ENCODE data around the gene CAPN3. TPM values are rescaled to one million over a fixed set of nuclear protein-coding genes. Genes with fewer than 3 reads are reported as not detected.

Gene CAPN3
- total RNA-seq, 4 donors from 2014 or later = 96.8 to 263 (median 163) TPM

DNA sequence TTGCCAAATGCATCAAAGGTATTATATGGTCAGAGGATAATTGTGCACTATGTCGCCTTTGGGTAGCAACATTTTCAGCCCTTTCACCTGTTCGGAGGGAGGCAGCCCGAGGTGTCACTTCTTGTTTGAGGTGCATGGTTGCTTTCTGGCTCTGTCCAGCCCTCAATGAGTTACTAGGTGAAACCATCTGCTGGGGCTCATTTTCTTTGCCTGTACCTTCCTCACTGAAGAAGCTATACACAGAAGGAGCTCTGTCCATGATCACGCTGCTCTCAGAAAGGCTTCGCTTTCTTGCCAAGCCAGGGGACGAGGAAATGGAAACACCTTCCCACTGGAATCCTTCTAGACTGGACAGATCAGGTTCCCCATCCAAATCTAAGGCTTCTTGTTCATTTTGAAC is 89.0 kb downstream of the CAPN3 start:
- Histone ChIP-seq H3K27me3 (no peaks in the 10 kb centered on the region), H3K4me3 (no peak overlapping the region), H3K9me3 (no peaks in the 10 kb centered on the region), H3K36me3 (peaks cover 0 to 36% of the 10 kb centered on the region in 2 donors), H3K27ac (peak overlapping the region; percentile 82 to 92 (median 88)), H3K4me1 (peaks cover 59 to 63% of the 10 kb centered on the region in 2 donors)
- intact Hi-C loops (cut with DNase I; ENCODE audit: low total_unique reads) (no loop called here), in situ Hi-C loops (cut with MboI; ENCODE audit: low sequenced_read_pairs in 4 of 4) (no loop called here)
- ATAC-seq (no peak), DNase-seq (no peak)
- no peak for TF ChIP-seq POLR2A (IDR thresholded peaks at IDR 0.05)
- TF ChIP-seq, protein P1, sequence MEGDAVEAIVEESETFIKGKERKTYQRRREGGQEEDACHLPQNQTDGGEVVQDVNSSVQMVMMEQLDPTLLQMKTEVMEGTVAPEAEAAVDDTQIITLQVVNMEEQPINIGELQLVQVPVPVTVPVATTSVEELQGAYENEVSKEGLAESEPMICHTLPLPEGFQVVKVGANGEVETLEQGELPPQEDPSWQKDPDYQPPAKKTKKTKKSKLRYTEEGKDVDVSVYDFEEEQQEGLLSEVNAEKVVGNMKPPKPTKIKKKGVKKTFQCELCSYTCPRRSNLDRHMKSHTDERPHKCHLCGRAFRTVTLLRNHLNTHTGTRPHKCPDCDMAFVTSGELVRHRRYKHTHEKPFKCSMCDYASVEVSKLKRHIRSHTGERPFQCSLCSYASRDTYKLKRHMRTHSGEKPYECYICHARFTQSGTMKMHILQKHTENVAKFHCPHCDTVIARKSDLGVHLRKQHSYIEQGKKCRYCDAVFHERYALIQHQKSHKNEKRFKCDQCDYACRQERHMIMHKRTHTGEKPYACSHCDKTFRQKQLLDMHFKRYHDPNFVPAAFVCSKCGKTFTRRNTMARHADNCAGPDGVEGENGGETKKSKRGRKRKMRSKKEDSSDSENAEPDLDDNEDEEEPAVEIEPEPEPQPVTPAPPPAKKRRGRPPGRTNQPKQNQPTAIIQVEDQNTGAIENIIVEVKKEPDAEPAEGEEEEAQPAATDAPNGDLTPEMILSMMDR (IDR thresholded peaks at IDR 0.05 in 4 of 5, conservative IDR thresholded peaks at IDR 0.05 in 1 of 5) = no peak

DNA sequence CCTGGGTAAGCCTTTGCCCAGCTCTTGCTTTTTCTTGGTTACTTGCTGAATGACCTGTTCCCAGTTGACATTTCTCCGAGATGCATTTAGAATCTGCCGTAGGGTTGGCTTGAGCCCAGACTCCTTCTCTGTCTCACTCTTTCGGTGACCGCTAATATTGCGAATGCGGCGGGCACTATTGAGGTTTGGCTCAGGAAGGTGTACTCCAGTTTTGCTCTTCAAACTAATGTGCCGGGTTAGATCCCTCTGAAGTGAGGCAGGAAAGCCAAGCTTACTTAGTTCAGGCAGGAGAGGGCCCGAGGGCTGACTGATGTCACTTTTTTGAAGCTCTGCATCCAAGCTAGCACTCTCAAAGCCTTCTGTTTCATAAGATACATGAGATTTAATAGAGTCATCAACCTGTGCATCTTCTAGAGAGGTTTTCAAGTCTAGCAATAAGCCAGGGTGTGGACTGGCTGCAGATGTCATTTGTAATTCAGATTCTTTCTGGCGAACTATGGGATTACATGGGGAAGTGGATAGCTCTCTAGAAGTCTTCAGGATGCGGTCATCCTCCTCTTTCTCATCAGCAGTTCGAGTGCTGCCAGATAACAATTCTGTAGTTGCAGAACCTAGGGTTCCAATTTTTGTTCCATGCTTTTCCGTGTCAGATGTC is 90.6 kb downstream of the CAPN3 start:
- in situ Hi-C loops (cut with MboI; ENCODE audit: low sequenced_read_pairs in 4 of 4) = no loop called here
- peaks cover 65 to 78% of the 10 kb centered on the region in 2 donors for H3K4me1 ChIP-seq
- ATAC-seq (peak; percentile 32 to 54), DNase-seq (peak; percentile 22 to 60)
- TF ChIP-seq, protein P1 (IDR thresholded peaks at IDR 0.05 in 4 of 5, conservative IDR thresholded peaks at IDR 0.05 in 1 of 5) = no peak
- TF ChIP-seq POLR2A (IDR thresholded peaks at IDR 0.05) = no peak
- intact Hi-C loops (cut with DNase I; ENCODE audit: low total_unique reads) = loop anchor here (5.0 kb wide), 1 partner anchor 83 kb away; no protein-coding TSS in a partner anchor
- H3K36me3 ChIP-seq = peaks cover 0 to 23% of the 10 kb centered on the region in 2 donors
- H3K4me3 ChIP-seq = peak overlapping the region; percentile 4 to 32 (median 24)
- peak overlapping the region; percentile 82 to 92 (median 88) for H3K27ac ChIP-seq
- no peaks in the 10 kb centered on the region for H3K27me3 ChIP-seq
- no peaks in the 10 kb centered on the region for H3K9me3 ChIP-seq

DNA sequence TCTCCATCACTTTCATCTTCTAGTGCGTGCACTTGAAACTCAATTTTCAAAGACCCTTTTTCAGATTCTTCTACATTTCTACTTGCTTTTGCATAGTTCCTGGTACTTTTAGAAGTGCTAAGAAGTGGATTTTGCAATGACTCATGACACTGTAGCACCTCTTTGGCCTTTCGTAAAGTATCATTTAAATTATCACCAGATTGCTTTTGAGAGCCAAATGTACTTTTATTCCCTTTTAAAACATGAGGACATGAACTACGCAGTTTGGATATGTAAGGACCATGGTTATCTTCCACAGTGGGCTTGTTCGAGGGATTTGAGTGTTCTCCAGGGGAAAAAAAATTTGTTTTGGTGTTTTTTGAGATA is 91.1 kb downstream of the CAPN3 start:
- H3K9me3 ChIP-seq = no peaks in the 10 kb centered on the region
- H3K36me3 ChIP-seq = peaks cover 0 to 20% of the 10 kb centered on the region in 2 donors
- H3K4me1 ChIP-seq = peaks cover 70 to 82% of the 10 kb centered on the region in 2 donors
- DNase-seq (no peak), ATAC-seq (no peak)
- H3K4me3 ChIP-seq = no peak overlapping the region
- no peaks in the 10 kb centered on the region for H3K27me3 ChIP-seq
- in situ Hi-C loops (cut with MboI; ENCODE audit: low sequenced_read_pairs in 4 of 4) (no loop called here), intact Hi-C loops (cut with DNase I; ENCODE audit: low total_unique reads) (loop anchor here (5.0 kb wide), 1 partner anchor 83 kb away; no protein-coding TSS in a partner anchor)
- TF ChIP-seq, protein P1 (IDR thresholded peaks at IDR 0.05 in 4 of 5, conservative IDR thresholded peaks at IDR 0.05 in 1 of 5) = no peak
- TF ChIP-seq POLR2A (IDR thresholded peaks at IDR 0.05) = no peak
- peak overlapping the region; percentile 82 to 92 (median 88) for H3K27ac ChIP-seq

DNA sequence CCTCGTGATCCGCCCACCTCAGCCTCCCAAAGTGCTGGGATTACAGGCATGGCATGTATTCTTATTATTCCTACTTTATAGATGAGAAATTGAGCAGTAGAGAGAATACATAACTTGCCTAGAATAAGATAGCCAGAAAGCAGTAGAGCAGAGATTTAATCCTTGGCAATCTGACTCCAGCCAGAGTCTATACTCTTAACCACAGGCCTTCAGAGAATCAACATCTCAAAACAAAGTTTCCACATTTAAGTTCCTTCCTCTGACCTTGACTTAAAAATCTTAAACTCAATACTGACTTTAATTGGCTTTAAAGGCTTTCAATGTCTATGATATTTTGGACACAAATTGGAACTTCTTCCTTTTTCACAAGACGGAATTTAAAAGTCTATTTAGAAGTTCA is 94.5 kb downstream of the CAPN3 start:
- Histone ChIP-seq H3K9me3 (no peaks in the 10 kb centered on the region), H3K4me3 (no peak overlapping the region), H3K27ac (peak overlapping the region; percentile 82 to 92 (median 88)), H3K27me3 (no peaks in the 10 kb centered on the region), H3K36me3 (peaks cover 0 to 6% of the 10 kb centered on the region in 2 donors), H3K4me1 (peaks cover 70 to 78% of the 10 kb centered on the region in 2 donors)
- in situ Hi-C loops (cut with MboI; ENCODE audit: low sequenced_read_pairs in 4 of 4) (no loop called here), intact Hi-C loops (cut with DNase I; ENCODE audit: low total_unique reads) (loop anchor here (5.0 kb wide), 1 partner anchor 87 kb away; no protein-coding TSS in a partner anchor)
- ATAC-seq = no peak
- DNase-seq = no peak
- TF ChIP-seq POLR2A (IDR thresholded peaks at IDR 0.05) = no peak
- TF ChIP-seq, protein P1 (IDR thresholded peaks at IDR 0.05 in 4 of 5, conservative IDR thresholded peaks at IDR 0.05 in 1 of 5) = no peak
